ENCODE measurements around the gene TPI1.

DNA sequence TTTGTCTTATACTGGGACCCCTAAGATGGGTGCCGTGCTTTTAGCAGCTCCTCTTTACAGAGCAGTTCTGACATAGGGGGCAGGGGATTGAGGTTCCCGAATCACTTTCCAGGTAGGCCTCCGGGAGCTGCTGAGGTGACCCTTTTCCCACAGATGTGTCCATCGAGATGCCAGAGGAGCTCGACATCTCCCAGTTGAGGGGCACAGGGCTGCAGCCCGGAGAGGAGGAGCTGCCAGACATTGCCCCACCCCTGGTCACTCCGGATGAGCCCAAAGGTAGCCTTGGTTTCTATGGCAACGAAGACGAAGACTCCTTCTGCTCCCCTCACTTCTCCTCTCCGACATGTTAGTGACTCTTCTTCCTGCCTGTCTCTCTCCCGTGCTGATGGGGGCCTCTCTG lies 4.3 kb upstream of the TPI1 start:
- TF ChIP-seq PATZ1 (CRISPR knock-in tag; IDR thresholded peaks at IDR 0.05; ENCODE audit: borderline replicate concordance) (no peak), ESRRG (CRISPR knock-in tag; IDR thresholded peaks at IDR 0.05) (no peak), CREB5 (CRISPR knock-in tag; IDR thresholded peaks at IDR 0.05; ENCODE audit: low read depth) (no peak), ARNTL (CRISPR knock-in tag; IDR thresholded peaks at IDR 0.05; ENCODE audit: borderline replicate concordance, low read depth) (no peak), ISL1 (CRISPR knock-in tag; IDR thresholded peaks at IDR 0.05) (no peak), CSDC2 (CRISPR knock-in tag; IDR thresholded peaks at IDR 0.05) (no peak), OSR1 (CRISPR knock-in tag; IDR thresholded peaks at IDR 0.05) (no peak), ZFP30 (CRISPR knock-in tag; IDR thresholded peaks at IDR 0.05) (no peak), RARB (CRISPR knock-in tag; IDR thresholded peaks at IDR 0.05) (no peak), CSRNP3 (CRISPR knock-in tag; IDR thresholded peaks at IDR 0.05) (no peak)
- TF ChIP-seq, protein P1, sequence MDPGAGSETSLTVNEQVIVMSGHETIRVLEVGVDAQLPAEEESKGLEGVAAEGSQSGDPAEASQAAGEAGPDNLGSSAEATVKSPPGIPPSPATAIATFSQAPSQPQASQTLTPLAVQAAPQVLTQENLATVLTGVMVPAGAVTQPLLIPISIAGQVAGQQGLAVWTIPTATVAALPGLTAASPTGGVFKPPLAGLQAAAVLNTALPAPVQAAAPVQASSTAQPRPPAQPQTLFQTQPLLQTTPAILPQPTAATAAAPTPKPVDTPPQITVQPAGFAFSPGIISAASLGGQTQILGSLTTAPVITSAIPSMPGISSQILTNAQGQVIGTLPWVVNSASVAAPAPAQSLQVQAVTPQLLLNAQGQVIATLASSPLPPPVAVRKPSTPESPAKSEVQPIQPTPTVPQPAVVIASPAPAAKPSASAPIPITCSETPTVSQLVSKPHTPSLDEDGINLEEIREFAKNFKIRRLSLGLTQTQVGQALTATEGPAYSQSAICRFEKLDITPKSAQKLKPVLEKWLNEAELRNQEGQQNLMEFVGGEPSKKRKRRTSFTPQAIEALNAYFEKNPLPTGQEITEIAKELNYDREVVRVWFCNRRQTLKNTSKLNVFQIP (CRISPR knock-in tag; IDR thresholded peaks at IDR 0.05; ENCODE audit: borderline replicate concordance, low read depth): no peak

Measured in SK-N-SH treated with all-trans-retinoic acid at 6 μM for 48 hours (cell line).